HuH-7 (cell line): ENCODE measurements around the gene HACE1.
"Not testable (repeated sequence)": the region's sequence is repeated elsewhere in the genome, so short reads cannot be mapped to it uniquely, and the experiment has no call there.

ENCODE experiments used
- DNase-seq: peaks from one replicate; pipeline ENCODE4 v3.0.0; 2011; ENCODE audit warnings: low spot score

Gene HACE1

GRCh38 chr6:104859225-104860146 is at the start of gene HACE1:
TSS of gene HACE1 (minus strand) at chr6:104859919. CDS start at chr6:104859642, 277 bp downstream.
- peak; percentile 92 for DNase-seq

GRCh38 chr6:104908888-104909525 is 49.3 kb upstream of the HACE1 start:
- DNase-seq, result no peak

GRCh38 chr6:104908031-104908887 is 48.5 kb upstream of the HACE1 start:
- DNase-seq, result no peak

GRCh38 chr6:104898893-104899292 is 39.2 kb upstream of the HACE1 start:
- not testable (repeated sequence) for DNase-seq

GRCh38 chr6:104896914-104897313 is 37.2 kb upstream of the HACE1 start:
- no peak for DNase-seq

GRCh38 chr6:104888066-104888465 is 28.3 kb upstream of the HACE1 start:
- DNase-seq, result no peak

GRCh38 chr6:104887350-104887749 is 27.6 kb upstream of the HACE1 start:
- DNase-seq, result peak; percentile 64

- DNase-seq, result no peak
Measured at GRCh38 chr6:104885518-104886043, 25.9 kb upstream of the HACE1 start.

GRCh38 chr6:104884867-104885517 is 25.3 kb upstream of the HACE1 start:
- DNase-seq, result no peak

- no peak for DNase-seq
Measured at GRCh38 chr6:104881964-104882668, 22.4 kb upstream of the HACE1 start.

GRCh38 chr6:104862456-104862855 is 2.7 kb upstream of the HACE1 start:
- DNase-seq, result no peak

GRCh38 chr6:104860221-104860620 is 502 bp upstream of the HACE1 start:
- DNase-seq, result no peak

- peak; percentile 15 for DNase-seq
Measured at GRCh38 chr6:104858642-104859041, 1.1 kb downstream of the HACE1 start.

GRCh38 chr6:104855507-104855906 is 4.2 kb downstream of the HACE1 start:
- DNase-seq, result no peak

- DNase-seq, result not testable (repeated sequence)
Measured at GRCh38 chr6:104847721-104848120, 12.0 kb downstream of the HACE1 start.

GRCh38 chr6:104843229-104843628 is 16.5 kb downstream of the HACE1 start:
- DNase-seq, result no peak

- no peak for DNase-seq
Measured at GRCh38 chr6:104837158-104837557, 22.6 kb downstream of the HACE1 start.

- not testable (repeated sequence) for DNase-seq
Measured at GRCh38 chr6:104836479-104837020, 23.2 kb downstream of the HACE1 start.

- DNase-seq, result no peak
Measured at GRCh38 chr6:104835782-104836181, 23.9 kb downstream of the HACE1 start.

GRCh38 chr6:104829183-104829958 is 30.3 kb downstream of the HACE1 start:
- no peak for DNase-seq
